Adrenal gland (tissue), 12 donors: Measurements from ENCODE around the gene SYT8. TPM values are rescaled to one million over a fixed set of nuclear protein-coding genes. Genes with fewer than 3 reads are reported as not detected.

Source experiments
- DNase-seq, 7 donors: peaks; one replicate each; pipeline ENCODE4 v3.0.0-alpha.2; 2019 to 2020
- H3K27ac ChIP-seq, 5 donors: fragments of 200-600 bp; sonication (generic) in 4 of 5; 1 replicate in 3 of 5; 2 replicates in 2 of 5; pipeline versions ENCODE4 v1.5.1 to v1.8.0; 2016 to 2020; ENCODE audit warnings: mild to moderate bottlenecking in 1 of 5
- H3K27me3 ChIP-seq: fragments of 200-600 bp; 2 replicates; pipeline ENCODE4 v1.8.0; 2021
- H3K36me3 ChIP-seq, 2 donors: fragments of 200-600 bp; replicated peaks in 1 of 2; 1 replicate in 1 of 2; 2 replicates in 1 of 2; pipeline versions ENCODE4 v1.5.1 to v1.8.0; 2018 to 2022
- H3K4me1 ChIP-seq, 2 donors: fragments of 200-600 bp; replicated peaks in 1 of 2; 1 replicate in 1 of 2; 2 replicates in 1 of 2; pipeline versions ENCODE4 v1.5.1 to v1.8.0; 2018 to 2021
- H3K4me3 ChIP-seq, 4 donors: fragments of 200-600 bp; sonication (generic) in 3 of 4; one replicate each; pipeline ENCODE4 v1.5.1; 2016 to 2018
- H3K9me3 ChIP-seq, 3 donors: fragments of 200-600 bp; sonication (generic) in 1 of 3; replicated peaks in 1 of 3; 1 replicate in 2 of 3; 2 replicates in 1 of 3; pipeline versions ENCODE4 v1.5.1 to v1.8.0; 2016 to 2021
- POLR2A ChIP-seq, 2 donors: fragments of 450-650 bp; IDR thresholded peaks; one replicate each; pipeline ENCODE4 v1.6.1; 2017; ENCODE audit warnings: antibody characterized with exemption in 2 of 2, mild to moderate bottlenecking in 2 of 2, moderate library complexity in 1 of 2
- WGBS, 4 donors: extraction: QIAGEN DNeasy Blood & Tissue Kit in 2 of 4; methylation state at CpG; one replicate each; pipeline versions ENCODE4 v1.1.5 to v1.1.7; 2013 to 2017; 5-methylcytosine and 5-hydroxymethylcytosine counted together
- intact Hi-C, 2 donors: fragments of 100-400 bp; cut with DNase I; formaldehyde crosslinking; loops; one replicate each; pipeline versions ENCODE4 v1.14.1 to v1.15.0; 2022 to 2023
- polyA plus RNA-seq, 3 donors: library from polyadenylated mRNA; stranded (reverse); fragments of 200-250 nt in 2 of 3; fragments of 350-450 nt in 1 of 3; fragmentation: Illumina TruSeq in 1 of 3; extraction: RNeasy Lipid Tissue Mini Kit (QIAGEN cat#74804) in 1 of 3; gene quantifications; one replicate each; pipeline ENCODE4 v1.2.3, GENCODE V29; 2013 to 2014
- total RNA-seq, 9 donors: library from RNA; depleted of rRNA in 4 of 9; stranded (reverse); fragments of >200 nt in 4 of 9; fragments of 120-200 nt in 1 of 9; fragmentation: NEBNext Ultra II Directional in 1 of 9; extraction: Animal tissue kit (Norgen Biotek cat#: 25700) in 1 of 9; gene quantifications; one replicate each; pipeline versions ENCODE4 v1.1.0 to v1.2.4, GENCODE V29; 2013 to 2023
- TF ChIP-seq, protein P1 (sequence below), 6 experiments: fragments of 450-650 bp in 4 of 6; fragments of 200-600 bp in 2 of 6; sonication (generic) in 1 of 6; IDR thresholded peaks; 1 replicate in 5 of 6; 2 replicates in 1 of 6; pipeline versions ENCODE4 v1.5.1 to v1.8.0; 2016 to 2021; ENCODE audit warnings: antibody characterized with exemption in 6 of 6, mild to moderate bottlenecking in 2 of 6, moderate library complexity in 1 of 6
- donor health status: healthy with polysubstance abuse.
- donor health status: Bipolar disorder and iron deficiency.
- donor health status: DM: yes; HTN: yes; CAD: no.
- donor health status: DM: no; HTN: no; CAD: no.
- donor health status: DM: no; HTN: no; CAD: no.
- donor health status: DM: yes; HTN: yes; CAD: no.

Gene SYT8
- total and polyA plus RNA-seq, 12 donors, result 0.44 to 3.1 (median 0.91) TPM; not detected in 7

DNA sequence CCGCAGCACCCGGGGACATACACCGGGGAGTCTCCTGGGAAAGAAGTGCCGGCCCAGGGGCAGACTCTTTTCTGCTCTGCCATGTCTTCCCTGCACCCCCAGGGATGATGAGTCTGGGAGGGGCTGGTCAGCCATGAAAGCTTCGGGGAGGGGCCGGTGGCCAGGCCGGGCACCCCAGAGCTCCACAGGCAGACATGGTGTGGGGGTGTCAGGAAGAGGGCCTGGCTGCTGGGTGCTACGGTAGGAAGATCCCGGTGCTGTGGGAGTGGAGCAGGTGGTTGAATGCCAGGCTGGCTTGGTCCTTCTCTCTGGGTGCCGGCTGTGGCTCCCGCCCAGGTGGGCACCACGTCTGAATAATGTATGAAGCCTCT is 35.5 kb downstream of the SYT8 start:
- 42 to 64% (median 44%) methylated on average over 10 to 12 of the region's 12 CpGs for WGBS, 4 donors
- intact Hi-C loops, result no loop called here
- no peaks in the 10 kb centered on the region for H3K36me3 ChIP-seq
- DNase-seq, result no peak
- peaks cover 22 to 47% of the 10 kb centered on the region in 2 donors for H3K4me1 ChIP-seq
- TF ChIP-seq, protein P1, sequence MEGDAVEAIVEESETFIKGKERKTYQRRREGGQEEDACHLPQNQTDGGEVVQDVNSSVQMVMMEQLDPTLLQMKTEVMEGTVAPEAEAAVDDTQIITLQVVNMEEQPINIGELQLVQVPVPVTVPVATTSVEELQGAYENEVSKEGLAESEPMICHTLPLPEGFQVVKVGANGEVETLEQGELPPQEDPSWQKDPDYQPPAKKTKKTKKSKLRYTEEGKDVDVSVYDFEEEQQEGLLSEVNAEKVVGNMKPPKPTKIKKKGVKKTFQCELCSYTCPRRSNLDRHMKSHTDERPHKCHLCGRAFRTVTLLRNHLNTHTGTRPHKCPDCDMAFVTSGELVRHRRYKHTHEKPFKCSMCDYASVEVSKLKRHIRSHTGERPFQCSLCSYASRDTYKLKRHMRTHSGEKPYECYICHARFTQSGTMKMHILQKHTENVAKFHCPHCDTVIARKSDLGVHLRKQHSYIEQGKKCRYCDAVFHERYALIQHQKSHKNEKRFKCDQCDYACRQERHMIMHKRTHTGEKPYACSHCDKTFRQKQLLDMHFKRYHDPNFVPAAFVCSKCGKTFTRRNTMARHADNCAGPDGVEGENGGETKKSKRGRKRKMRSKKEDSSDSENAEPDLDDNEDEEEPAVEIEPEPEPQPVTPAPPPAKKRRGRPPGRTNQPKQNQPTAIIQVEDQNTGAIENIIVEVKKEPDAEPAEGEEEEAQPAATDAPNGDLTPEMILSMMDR (IDR thresholded peaks at IDR 0.05), result no peak
- no peak for TF ChIP-seq POLR2A (IDR thresholded peaks at IDR 0.05)
- H3K9me3 ChIP-seq, result no peaks in the 10 kb centered on the region
- H3K27me3 ChIP-seq, result no peaks in the 10 kb centered on the region
- peak overlapping the region in 3 of 4 donors; percentile 25 to 60 (median 32) for H3K4me3 ChIP-seq
- peak overlapping the region; percentile 71 to 97 (median 88) for H3K27ac ChIP-seq

DNA sequence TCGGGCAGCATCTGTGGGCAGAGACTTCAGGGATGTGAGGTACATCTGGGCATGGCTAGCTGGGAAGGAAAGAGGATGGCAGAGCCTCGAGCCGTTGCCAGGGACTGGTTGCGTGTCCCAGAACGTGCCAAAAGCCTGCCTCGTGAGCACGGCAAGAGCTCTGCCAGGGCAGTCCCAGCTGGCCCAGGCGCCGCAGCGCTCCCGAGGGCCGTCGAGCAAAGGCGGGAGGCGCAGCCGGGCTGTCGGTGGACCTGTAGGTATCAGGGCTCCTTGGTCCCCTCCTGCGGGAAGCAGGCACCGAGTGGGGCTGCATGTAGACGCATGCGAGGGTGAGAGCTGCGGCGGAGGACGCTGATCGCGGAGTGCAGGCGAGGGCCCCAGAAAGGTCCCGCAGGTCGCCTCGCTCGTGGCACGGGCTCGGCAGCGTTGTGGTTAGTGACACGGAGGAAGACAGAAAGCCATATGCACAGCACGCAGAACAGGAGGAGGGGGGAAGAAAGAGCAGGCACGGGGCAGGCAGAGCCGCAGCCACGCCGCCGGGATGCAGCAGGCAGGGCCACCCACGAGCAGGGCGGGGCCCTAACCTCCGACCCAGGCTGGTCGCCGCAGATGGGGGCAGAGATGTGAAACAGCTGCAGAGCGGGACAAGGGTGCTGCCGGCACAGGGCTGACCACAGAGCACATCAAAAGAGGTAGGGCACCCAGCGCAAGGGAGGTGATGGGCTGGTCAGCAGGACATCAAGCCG is 36.1 kb downstream of the SYT8 start:
- peak; percentile 16 to 61 for TF ChIP-seq POLR2A (IDR thresholded peaks at IDR 0.05)
- TF ChIP-seq, protein P1 (IDR thresholded peaks at IDR 0.05), result no peak
- peak in 5 of 7 donors; percentile 79 to 88 (median 83) for DNase-seq
- Histone ChIP-seq H3K27me3 (no peaks in the 10 kb centered on the region), H3K27ac (peak overlapping the region; percentile 71 to 97 (median 88)), H3K36me3 (no peaks in the 10 kb centered on the region), H3K4me1 (peaks cover 23 to 45% of the 10 kb centered on the region in 2 donors), H3K9me3 (no peaks in the 10 kb centered on the region), H3K4me3 (peak overlapping the region in 3 of 4 donors; percentile 25 to 60 (median 32))
- WGBS, 4 donors, result 26 to 42% (median 32%) methylated on average over 23 to 50 of the region's 50 CpGs
- intact Hi-C loops, result no loop called here

DNA sequence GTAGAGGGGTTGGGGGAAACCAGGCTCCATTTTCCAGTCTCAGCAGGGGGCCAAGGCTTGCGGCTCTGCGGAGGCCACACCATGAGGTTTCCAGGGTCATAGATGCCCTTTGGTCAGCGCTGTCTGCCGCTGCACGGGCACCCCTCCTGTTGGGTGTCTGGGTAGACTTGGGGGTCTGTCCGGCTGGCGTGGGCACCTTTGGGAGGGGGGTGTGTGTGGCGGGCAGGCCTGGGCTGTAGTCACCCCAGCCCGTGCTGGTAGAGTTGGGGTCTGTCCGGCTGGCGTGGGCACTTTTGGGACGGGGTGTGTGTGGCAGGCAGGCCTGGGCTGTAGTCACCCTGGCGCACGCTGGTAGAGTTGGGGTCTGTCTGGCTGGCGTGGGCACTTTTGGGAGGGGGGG is 36.7 kb downstream of the SYT8 start:
- peaks cover 29 to 45% of the 10 kb centered on the region in 2 donors for H3K4me1 ChIP-seq
- peak in 3 of 7 donors; percentile 3 to 55 (median 23) for DNase-seq
- whole genome bisulfite sequencing, 4 donors, result 41 to 53% (median 43%) methylated on average over 5 to 15 of the region's 15 CpGs; no CpG with 5 or more reads in 1 of the 4 donors
- H3K4me3 ChIP-seq, result peak overlapping the region in 3 of 4 donors; percentile 11 to 60 (median 19)
- peak overlapping the region; percentile 71 to 97 (median 88) for H3K27ac ChIP-seq
- H3K36me3 ChIP-seq, result no peaks in the 10 kb centered on the region
- H3K27me3 ChIP-seq, result no peaks in the 10 kb centered on the region
- H3K9me3 ChIP-seq, result no peaks in the 10 kb centered on the region
- no peak for TF ChIP-seq POLR2A (IDR thresholded peaks at IDR 0.05)
- TF ChIP-seq, protein P1 (IDR thresholded peaks at IDR 0.05), result no peak
- intact Hi-C loops, result no loop called here

DNA sequence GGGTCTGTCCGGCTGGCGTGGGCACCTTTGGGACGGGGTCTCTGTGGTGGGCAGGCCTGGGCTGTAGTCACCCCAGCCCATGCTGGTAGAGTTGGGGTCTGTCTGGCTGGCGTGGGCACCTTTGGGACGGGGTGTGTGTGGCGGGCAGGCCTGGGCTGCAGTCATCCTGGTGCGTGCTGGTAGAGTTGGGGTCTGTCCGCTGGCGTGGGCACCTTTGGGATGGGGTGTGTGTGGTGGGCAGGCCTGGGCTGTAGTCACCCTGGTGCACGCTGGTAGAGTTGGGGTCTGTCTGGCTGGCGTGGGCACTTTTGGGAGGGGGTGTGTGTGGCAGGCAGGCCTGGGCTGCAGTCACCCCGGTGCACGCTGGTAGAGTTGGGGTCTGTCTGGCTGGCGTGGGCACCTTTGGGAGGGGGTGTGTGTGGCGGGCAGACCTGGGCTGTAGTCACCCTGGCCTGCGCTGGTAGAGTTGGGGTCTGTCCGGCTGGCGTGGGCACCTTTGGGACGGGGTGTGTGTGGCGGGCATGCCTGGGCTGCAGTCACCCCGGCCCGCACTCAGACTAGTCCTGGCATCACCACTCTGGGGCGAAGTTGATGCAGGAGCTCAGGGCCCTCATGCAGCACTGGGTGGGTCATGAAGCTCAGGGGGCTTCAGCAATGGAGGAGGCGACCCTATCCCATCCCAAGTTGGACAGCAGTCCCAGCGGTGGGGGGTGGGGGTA is 37.6 kb downstream of the SYT8 start:
- H3K27ac ChIP-seq, result peak overlapping the region in 3 of 5 donors; percentile 64 to 97 (median 93)
- H3K9me3 ChIP-seq, result no peaks in the 10 kb centered on the region
- peak in 5 of 7 donors; percentile 13 to 57 (median 45) for DNase-seq
- no peaks in the 10 kb centered on the region for H3K36me3 ChIP-seq
- H3K4me1 ChIP-seq, result peaks cover 38 to 39% of the 10 kb centered on the region in 2 donors
- peak overlapping the region in 1 of 4 donors; percentile 60 for H3K4me3 ChIP-seq
- TF ChIP-seq, protein P1 (IDR thresholded peaks at IDR 0.05), result no peak
- no peak for TF ChIP-seq POLR2A (IDR thresholded peaks at IDR 0.05)
- no peaks in the 10 kb centered on the region for H3K27me3 ChIP-seq
- intact Hi-C loops, result no loop called here
- 40 to 52% (median 44%) methylated on average over 8 to 25 of the region's 25 CpGs for WGBS, 4 donors
